H9 (cell line): Measurements from ENCODE around the gene MEF2C. TPM values are rescaled to one million over a fixed set of nuclear protein-coding genes. Genes with fewer than 3 reads are reported as not detected.

ENCODE experiments used
- DNase-seq: peaks from one replicate; pipeline ENCODE4 v3.0.0-alpha.2; 2017
- H2AFZ ChIP-seq: one replicate; pipeline ENCODE4 v1.6.1; 2013; ENCODE audit warnings: mild to moderate bottlenecking, low read length, control low read depth, moderate library complexity
- H2AK5ac ChIP-seq: 2 replicates; pipeline ENCODE4 v1.6.1; 2013; ENCODE audit warnings: low read length, control low read depth, mixed read lengths; ENCODE audit not compliant: insufficient read length
- H2BK120ac ChIP-seq: one replicate; pipeline ENCODE4 v1.6.1; 2013; ENCODE audit warnings: low read depth, mild to moderate bottlenecking, low read length, control low read depth, inconsistent platforms; ENCODE audit not compliant: poor library complexity, severe bottlenecking
- H2BK12ac ChIP-seq: 2 replicates; pipeline ENCODE4 v1.6.1; 2013; ENCODE audit warnings: low read length, control low read depth, mixed read lengths, low read depth; ENCODE audit not compliant: insufficient read length
- H2BK15ac ChIP-seq: 2 replicates; pipeline ENCODE4 v1.6.1; 2013; ENCODE audit warnings: low read depth, low read length, control low read depth
- H2BK20ac ChIP-seq: one replicate; pipeline ENCODE4 v1.6.1; 2013; ENCODE audit warnings: low read depth, mild to moderate bottlenecking, low read length, control low read depth, inconsistent platforms; ENCODE audit not compliant: poor library complexity, severe bottlenecking
- H2BK5ac ChIP-seq: 2 replicates; pipeline ENCODE4 v1.6.1; 2013; ENCODE audit warnings: low read length, control low read depth, mixed read lengths; ENCODE audit not compliant: insufficient read length
- H3K14ac ChIP-seq: 2 replicates; pipeline ENCODE4 v1.6.1; 2013; ENCODE audit warnings: low read length, control low read depth; ENCODE audit not compliant: insufficient read depth
- H3K18ac ChIP-seq: 2 replicates; pipeline ENCODE4 v1.6.1; 2013; ENCODE audit warnings: low read depth, mild to moderate bottlenecking, mixed read lengths, low read length, control low read depth; ENCODE audit not compliant: insufficient read length
- H3K23ac ChIP-seq: 2 replicates; pipeline ENCODE4 v1.6.1; 2013; ENCODE audit warnings: low read length, control low read depth, mixed read lengths, low read depth; ENCODE audit not compliant: insufficient read length
- H3K23me2 ChIP-seq: 2 replicates; pipeline ENCODE4 v1.6.1; 2013; ENCODE audit warnings: low read depth, mild to moderate bottlenecking, mixed read lengths, low read length, control low read depth; ENCODE audit not compliant: insufficient read length, poor library complexity, severe bottlenecking
- H3K27ac ChIP-seq: 2 replicates; pipeline ENCODE4 v1.5.1; 2013; ENCODE audit warnings: low read length, control low read depth, mixed read lengths, low read depth; ENCODE audit not compliant: insufficient read length
- H3K27me3 ChIP-seq: 2 replicates; pipeline ENCODE4 v1.6.1; 2013; ENCODE audit warnings: low read length, control low read depth, inconsistent platforms; ENCODE audit not compliant: insufficient read depth
- H3K4ac ChIP-seq: 2 replicates; pipeline ENCODE4 v1.6.1; 2013; ENCODE audit warnings: low read depth, mild to moderate bottlenecking, control low read depth, inconsistent platforms, low read length, moderate library complexity
- H3K4me1 ChIP-seq: 2 replicates; pipeline ENCODE4 v1.6.1; 2013; ENCODE audit warnings: low read length, control low read depth, inconsistent platforms; ENCODE audit not compliant: insufficient read depth
- H3K4me2 ChIP-seq: 2 replicates; pipeline ENCODE4 v1.6.1; 2013; ENCODE audit warnings: low read length, control low read depth, mixed read lengths; ENCODE audit not compliant: insufficient read length, insufficient read depth
- H3K56ac ChIP-seq: 2 replicates; pipeline ENCODE4 v1.6.1; 2013; ENCODE audit warnings: low read depth, mild to moderate bottlenecking, mixed read lengths, low read length, control low read depth; ENCODE audit not compliant: insufficient read length
- H3K79me1 ChIP-seq: 2 replicates; pipeline ENCODE4 v1.6.1; 2013; ENCODE audit warnings: low read depth, mild to moderate bottlenecking, moderate library complexity, low read length, control low read depth, inconsistent platforms; ENCODE audit not compliant: insufficient read depth, poor library complexity, severe bottlenecking
- H3K79me2 ChIP-seq: 2 replicates; pipeline ENCODE4 v1.6.1; 2013; ENCODE audit warnings: low read length, control low read depth, inconsistent platforms; ENCODE audit not compliant: insufficient read depth
- H3K9ac ChIP-seq: 2 replicates; pipeline ENCODE4 v1.6.1; 2013; ENCODE audit warnings: low read length, control low read depth, mixed read lengths; ENCODE audit not compliant: insufficient read length; ENCODE audit errors: extremely low read depth
- H3K9me3 ChIP-seq: one replicate; pipeline ENCODE4 v1.6.1; 2013; ENCODE audit warnings: low read depth, low read length, inconsistent platforms; ENCODE audit not compliant: control insufficient read depth
- H3T11ph ChIP-seq: one replicate; pipeline ENCODE4 v1.6.1; 2013; ENCODE audit warnings: mild to moderate bottlenecking, low read length, control low read depth, inconsistent platforms
- H4K20me1 ChIP-seq: one replicate; pipeline ENCODE4 v1.6.1; 2013; ENCODE audit not compliant: control insufficient read depth, insufficient read length, insufficient read depth
- H4K5ac ChIP-seq: 2 replicates; pipeline ENCODE4 v1.6.1; 2013; ENCODE audit warnings: low read depth, mild to moderate bottlenecking, mixed read lengths, low read length, control low read depth; ENCODE audit not compliant: insufficient read length
- H4K8ac ChIP-seq: replicated peaks from 2 replicates; pipeline ENCODE4 v1.6.1; 2013; ENCODE audit warnings: low read length, control low read depth, mixed read lengths, low read depth; ENCODE audit not compliant: insufficient read length
- H4K91ac ChIP-seq: 2 replicates; pipeline ENCODE4 v1.6.1; 2013; ENCODE audit warnings: low read depth, mild to moderate bottlenecking, moderate library complexity, mixed read lengths, low read length, control low read depth; ENCODE audit not compliant: insufficient read length
- H3K27ac Mint-ChIP-seq, 3 experiments: 2 replicates in 2 of 3; 3 replicates in 1 of 3; pipeline ENCODE4 v1.8.0; 2020 to 2021; ENCODE audit warnings: mixed read lengths in 3 of 3, mild to moderate bottlenecking in 1 of 3, moderate library complexity in 1 of 3
- H3K27me3 Mint-ChIP-seq: 2 replicates; pipeline ENCODE4 v1.8.0; 2021; ENCODE audit warnings: low read depth, mild to moderate bottlenecking, moderate library complexity, mixed read lengths
- H3K36me3 Mint-ChIP-seq, 3 experiments: 2 replicates in 2 of 3; 3 replicates in 1 of 3; pipeline ENCODE4 v1.8.0; 2020 to 2021; ENCODE audit warnings: low read depth in 3 of 3, mixed read lengths in 3 of 3; ENCODE audit not compliant: insufficient read depth in 1 of 3
- H3K4me1 Mint-ChIP-seq, 2 experiments: 2 replicates each; pipeline ENCODE4 v1.8.0; 2020; ENCODE audit warnings: mixed read lengths in 2 of 2
- H3K4me3 Mint-ChIP-seq, 2 experiments: 2 replicates in 1 of 2; 3 replicates in 1 of 2; pipeline ENCODE4 v1.8.0; 2020 to 2021; ENCODE audit warnings: mild to moderate bottlenecking in 2 of 2, mixed read lengths in 2 of 2, moderate library complexity in 1 of 2
- H3K9me3 Mint-ChIP-seq, 2 experiments: 2 replicates in 1 of 2; 3 replicates in 1 of 2; pipeline ENCODE4 v1.8.0; 2020; ENCODE audit warnings: mild to moderate bottlenecking in 2 of 2, mixed read lengths in 2 of 2, moderate library complexity in 1 of 2
- CTCF ChIP-seq: fragments of 200-600 bp; sonication (generic); conservative IDR thresholded peaks from 3 replicates; pipeline ENCODE4 v1.8.0; 2021; ENCODE audit warnings: antibody characterized with exemption, mild to moderate bottlenecking
- WGBS: extraction: QIAGEN DNeasy Blood & Tissue Kit; methylation state at CpG from one replicate; pipeline ENCODE4 v1.1.7; 2013; ENCODE audit warnings: missing lambda C conversion rate, low lambda C conversion rate, mixed read lengths; ENCODE audit not compliant: insufficient read length; ENCODE audit errors: extremely low coverage; 5-methylcytosine and 5-hydroxymethylcytosine counted together
- total RNA-seq: library from RNA; stranded (reverse); gene quantifications from 2 replicates; pipeline ENCODE4 v1.2.1, GENCODE V29; 2021

MEF2C gene
- total RNA-seq, 1 experiment from 2014 or later, result 0.11 TPM

GRCh38 chr5:88883836-88884607 is 1.0 kb upstream of the MEF2C start:
- no peak overlapping the region for H2AFZ ChIP-seq
- H4K91ac ChIP-seq, result no peak overlapping the region
- Mint-ChIP-seq H3K27me3 (peaks cover 77% of the 10 kb centered on the region), H3K4me3 (peak overlapping the region; percentile 79 to 94), H3K27ac (no peak overlapping the region; a peak in 2 of 7 replicates), H3K36me3 (no peaks in the 10 kb centered on the region), H3K4me1 (peaks cover 21 to 27% of the 10 kb centered on the region in 2 experiments), H3K9me3 (no peaks in the 10 kb centered on the region)
- no peak overlapping the region for H3K4ac ChIP-seq
- H3K56ac ChIP-seq, result no peak overlapping the region
- H4K20me1 ChIP-seq, result no peaks in the 10 kb centered on the region
- peak overlapping the region; percentile 25 for H3K9ac ChIP-seq
- H3K9me3 ChIP-seq, result no peaks in the 10 kb centered on the region
- no peak overlapping the region for H3K23ac ChIP-seq
- no peaks in the 10 kb centered on the region for H3K79me1 ChIP-seq
- H2BK20ac ChIP-seq, result no peak overlapping the region
- no peaks in the 10 kb centered on the region for H3K79me2 ChIP-seq
- no CpG with 5 or more reads among the region's 46 CpGs for WGBS
- no peak overlapping the region for H3K14ac ChIP-seq
- no peak for TF ChIP-seq CTCF
- H3K4me2 ChIP-seq, result peak overlapping the region; percentile 81
- H3K4me1 ChIP-seq, result no peaks in the 10 kb centered on the region; the same call in none of the 2 replicates
- no peak overlapping the region for H2BK12ac ChIP-seq
- no peak overlapping the region for H2BK120ac ChIP-seq
- no peak overlapping the region for H4K8ac ChIP-seq
- no peak overlapping the region for H2BK15ac ChIP-seq
- H3K27ac ChIP-seq, result no peak overlapping the region
- H3K27me3 ChIP-seq, result peaks cover 4% of the 10 kb centered on the region; the same call in 1 of the 2 replicates
- H3K23me2 ChIP-seq, result peaks cover 21% of the 10 kb centered on the region
- H2AK5ac ChIP-seq, result no peak overlapping the region
- H3T11ph ChIP-seq, result no peak overlapping the region
- DNase-seq, result peak; percentile 63
- no peak overlapping the region for H4K5ac ChIP-seq
- H3K18ac ChIP-seq, result no peak overlapping the region
- H2BK5ac ChIP-seq, result no peak overlapping the region
